Activated naive CD8-positive, alpha-beta T cell treated with anti-CD3 and anti-CD28 coated beads, Interleukin-2, amount 10 ng/mL, durations not matched to agents 7 days and 5 days (primary cell): Measurements from ENCODE around the gene ARHGAP6. TPM values are rescaled to one million over a fixed set of nuclear protein-coding genes. Genes with fewer than 3 reads are reported as not detected.

Experiments used
- ATAC-seq: fragments of 150-1000 bp; cut with Tn5 transposase; one replicate; pipeline ENCODE4 v1.10.0; 2021; ENCODE audit warnings: low read depth, moderate library complexity
- POLR2A ChIA-PET: fragments of 350-600 bp; sonication (Branson Sonifier 250); formaldehyde crosslinking; loops from one replicate; lab custom pipeline; 2021; ENCODE audit warnings: antibody characterized with exemption; lab: Charles Lee
- DNase-seq: peaks from one replicate; pipeline ENCODE4 v3.0.0; 2021
- H3K27ac Mint-ChIP-seq: one replicate; pipeline ENCODE4 v1.8.0; 2022; ENCODE audit warnings: mild to moderate bottlenecking, mixed read lengths
- H3K27me3 Mint-ChIP-seq: one replicate; pipeline ENCODE4 v1.8.0; 2022; ENCODE audit warnings: mild to moderate bottlenecking, moderate library complexity, mixed read lengths
- H3K36me3 Mint-ChIP-seq: one replicate; pipeline ENCODE4 v1.8.0; 2021; ENCODE audit warnings: mild to moderate bottlenecking, mixed read lengths
- H3K4me1 Mint-ChIP-seq: one replicate; pipeline ENCODE4 v1.8.0; 2021; ENCODE audit warnings: mixed read lengths
- H3K4me3 Mint-ChIP-seq: one replicate; pipeline ENCODE4 v1.8.0; 2022; ENCODE audit warnings: mild to moderate bottlenecking, moderate library complexity, mixed read lengths
- H3K9me3 Mint-ChIP-seq: one replicate; pipeline ENCODE4 v1.8.0; 2021; ENCODE audit warnings: mixed read lengths
- total RNA-seq, 2 experiments: library from RNA; stranded (reverse); gene quantifications; one replicate each; pipeline ENCODE4 v1.2.3, GENCODE V29; 2021

ARHGAP6 gene
- total RNA-seq, 2 experiments from 2014 or later: not detected

DNA sequence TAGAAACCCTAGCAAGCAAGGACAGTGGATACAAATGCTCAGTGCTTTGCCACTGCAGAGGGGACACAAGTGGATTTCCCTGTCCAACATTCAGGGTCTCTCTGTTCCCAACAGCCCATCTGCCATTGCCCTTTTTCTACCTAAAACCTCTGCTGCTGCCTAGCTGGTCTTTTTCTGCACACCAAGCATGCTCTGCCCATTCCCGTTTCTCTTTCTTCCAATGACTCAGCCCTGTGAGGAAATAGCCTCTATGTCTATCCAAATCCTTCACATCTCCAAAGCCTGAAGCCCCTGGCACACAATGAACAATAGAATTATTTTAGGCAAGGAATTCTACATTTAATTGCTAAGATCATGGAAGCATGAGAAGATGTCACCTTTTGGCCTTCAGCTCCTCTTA is 378.2 kb downstream of the ARHGAP6 start:
- no peaks in the 10 kb centered on the region for H3K36me3 Mint-ChIP-seq
- no peak overlapping the region for H3K4me3 Mint-ChIP-seq
- no peak for ATAC-seq
- no peaks in the 10 kb centered on the region for H3K9me3 Mint-ChIP-seq
- no peaks in the 10 kb centered on the region for H3K4me1 Mint-ChIP-seq
- no peak overlapping the region for H3K27ac Mint-ChIP-seq
- H3K27me3 Mint-ChIP-seq: no peaks in the 10 kb centered on the region
- POLR2A ChIA-PET: no interaction called here
- no peak for DNase-seq

- no peaks in the 10 kb centered on the region for H3K36me3 Mint-ChIP-seq
- POLR2A ChIA-PET: no interaction called here
Measured at GRCh38 chrX:11285651-11286050, 380.1 kb downstream of the ARHGAP6 start.

DNA sequence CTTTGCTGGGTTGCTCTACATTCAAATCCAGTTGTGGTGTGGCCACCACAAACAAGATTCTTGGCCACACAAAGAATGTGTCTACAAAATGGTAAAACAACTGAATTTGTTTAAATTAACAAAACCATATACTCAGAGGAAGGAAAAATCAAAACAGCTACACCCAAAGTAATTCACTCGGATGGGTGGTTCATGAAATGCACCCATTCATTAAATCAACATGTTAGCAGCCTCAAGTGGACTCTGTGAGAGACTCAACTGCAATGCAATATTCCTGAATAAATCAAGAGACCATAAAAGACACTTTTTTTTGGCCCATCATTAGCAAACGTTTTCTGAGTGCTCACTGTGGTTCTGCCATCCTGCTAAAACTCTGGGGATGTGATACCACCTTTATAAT is 383.7 kb downstream of the ARHGAP6 start:
- H3K9me3 Mint-ChIP-seq: no peaks in the 10 kb centered on the region
- no peak overlapping the region for H3K27ac Mint-ChIP-seq
- no peaks in the 10 kb centered on the region for H3K27me3 Mint-ChIP-seq
- H3K4me1 Mint-ChIP-seq: no peaks in the 10 kb centered on the region
- no peak overlapping the region for H3K4me3 Mint-ChIP-seq
- DNase-seq: no peak
- H3K36me3 Mint-ChIP-seq: no peaks in the 10 kb centered on the region
- POLR2A ChIA-PET: no interaction called here
- no peak for ATAC-seq

More at GRCh38 chrX:11285651-11286050, 380.1 kb downstream of the ARHGAP6 start:
- Mint-ChIP-seq H3K4me3 (no peak overlapping the region), H3K9me3 (no peaks in the 10 kb centered on the region), H3K27me3 (no peaks in the 10 kb centered on the region), H3K27ac (no peak overlapping the region), H3K4me1 (no peaks in the 10 kb centered on the region)
- ATAC-seq (no peak), DNase-seq (no peak)

DNA sequence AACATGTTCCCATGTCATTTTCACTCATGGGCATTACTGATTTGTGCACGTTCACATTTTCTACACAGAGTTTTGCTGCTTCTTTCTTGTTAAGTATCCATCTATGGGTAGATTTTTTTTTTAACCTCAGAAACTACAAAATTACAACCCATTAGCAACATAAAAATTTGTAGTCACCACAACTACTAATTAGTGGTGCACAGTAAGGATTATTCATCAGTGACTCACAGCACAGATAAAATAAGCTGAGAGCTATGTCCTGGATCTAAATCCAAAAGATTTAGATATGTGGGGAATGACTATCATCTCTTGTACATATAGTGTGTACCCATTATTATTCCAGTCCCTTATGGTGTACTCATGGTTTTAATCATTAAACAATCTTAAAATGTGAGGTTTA is 392.2 kb downstream of the ARHGAP6 start:
- H3K4me1 Mint-ChIP-seq: no peaks in the 10 kb centered on the region
- POLR2A ChIA-PET: no interaction called here
- no peak overlapping the region for H3K27ac Mint-ChIP-seq
- ATAC-seq: no peak
- no peaks in the 10 kb centered on the region for H3K27me3 Mint-ChIP-seq
- H3K4me3 Mint-ChIP-seq: no peak overlapping the region
- no peaks in the 10 kb centered on the region for H3K36me3 Mint-ChIP-seq
- no peaks in the 10 kb centered on the region for H3K9me3 Mint-ChIP-seq
- DNase-seq: no peak

DNA sequence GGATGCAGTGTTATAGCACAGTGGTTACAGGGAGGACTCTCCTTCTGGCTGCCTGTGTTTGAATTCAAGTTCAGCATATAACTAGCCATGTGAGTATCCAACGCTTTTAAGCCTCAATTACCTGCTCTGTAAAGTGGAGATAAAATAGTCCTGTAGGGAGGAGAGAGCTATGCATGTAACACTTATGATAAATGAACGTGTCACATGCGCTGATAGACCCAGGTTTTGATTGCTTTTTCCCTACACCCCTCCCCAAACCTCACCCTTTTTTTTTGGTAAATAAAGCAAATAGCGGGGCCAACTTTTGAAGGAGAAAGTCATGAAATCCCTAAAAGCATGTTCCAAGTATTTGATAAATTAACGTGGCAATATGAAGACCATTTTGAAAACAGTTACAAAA is 392.9 kb downstream of the ARHGAP6 start:
- no peak overlapping the region for H3K27ac Mint-ChIP-seq
- H3K36me3 Mint-ChIP-seq: no peaks in the 10 kb centered on the region
- POLR2A ChIA-PET: no interaction called here
- DNase-seq (no peak), ATAC-seq (no peak)
- no peaks in the 10 kb centered on the region for H3K4me1 Mint-ChIP-seq
- no peaks in the 10 kb centered on the region for H3K9me3 Mint-ChIP-seq
- no peaks in the 10 kb centered on the region for H3K27me3 Mint-ChIP-seq
- no peak overlapping the region for H3K4me3 Mint-ChIP-seq

GRCh38 chrX:11272290-11272689 is 393.4 kb downstream of the ARHGAP6 start:
- no peaks in the 10 kb centered on the region for H3K4me1 Mint-ChIP-seq
- no peaks in the 10 kb centered on the region for H3K9me3 Mint-ChIP-seq
- ATAC-seq (no peak), DNase-seq (no peak)
- no peak overlapping the region for H3K27ac Mint-ChIP-seq
- POLR2A ChIA-PET: no interaction called here
- H3K4me3 Mint-ChIP-seq: no peak overlapping the region
- no peaks in the 10 kb centered on the region for H3K36me3 Mint-ChIP-seq
- no peaks in the 10 kb centered on the region for H3K27me3 Mint-ChIP-seq

DNA sequence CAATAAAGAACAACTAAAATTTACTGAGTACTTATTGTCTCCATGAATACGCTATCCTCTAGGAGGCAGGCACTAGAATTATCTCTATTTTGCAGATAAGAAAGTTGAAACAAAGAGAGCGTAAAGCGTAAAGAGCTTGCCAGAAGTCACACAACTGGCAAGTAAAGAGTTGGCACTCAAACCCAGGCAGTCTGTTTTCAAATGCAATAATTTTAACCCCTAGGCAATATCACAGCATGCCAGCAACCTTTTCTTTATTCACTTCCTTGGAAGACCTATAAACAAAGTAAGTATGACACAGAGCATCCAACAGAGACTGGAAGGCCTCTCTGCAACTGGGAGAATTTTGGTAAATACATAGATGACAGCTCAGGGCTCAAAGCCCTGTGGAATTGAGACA is 395.7 kb downstream of the ARHGAP6 start:
- DNase-seq: no peak
- H3K9me3 Mint-ChIP-seq: no peaks in the 10 kb centered on the region
- no peaks in the 10 kb centered on the region for H3K27me3 Mint-ChIP-seq
- no peaks in the 10 kb centered on the region for H3K4me1 Mint-ChIP-seq
- no peak for ATAC-seq
- POLR2A ChIA-PET: no interaction called here
- H3K36me3 Mint-ChIP-seq: no peaks in the 10 kb centered on the region
- H3K27ac Mint-ChIP-seq: no peak overlapping the region
- H3K4me3 Mint-ChIP-seq: no peak overlapping the region

- no peak for ATAC-seq
- H3K36me3 Mint-ChIP-seq: no peaks in the 10 kb centered on the region
- H3K27me3 Mint-ChIP-seq: no peaks in the 10 kb centered on the region
Measured at GRCh38 chrX:11269006-11269405, 396.7 kb downstream of the ARHGAP6 start.

DNA sequence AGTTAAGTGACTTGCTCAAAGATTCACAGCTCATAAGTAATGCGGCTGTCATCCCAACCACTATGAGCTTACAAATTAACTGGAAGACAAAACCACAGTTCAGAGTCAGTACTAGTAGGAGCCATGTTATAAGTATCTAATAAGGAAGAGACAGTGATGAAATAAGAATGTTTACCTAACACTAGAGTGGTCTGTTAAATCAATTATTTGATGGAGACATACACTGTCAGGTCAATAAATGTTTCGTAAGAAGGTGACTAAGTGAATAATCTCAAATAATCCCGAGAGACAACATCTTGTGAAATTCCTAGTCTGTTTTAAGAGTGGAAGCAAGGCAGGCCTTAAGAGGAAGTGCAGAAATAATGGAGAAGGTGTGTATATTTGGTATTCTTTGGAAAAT is 398.3 kb downstream of the ARHGAP6 start:
- H3K4me3 Mint-ChIP-seq: no peak overlapping the region
- no peaks in the 10 kb centered on the region for H3K36me3 Mint-ChIP-seq
- POLR2A ChIA-PET: no interaction called here
- DNase-seq (no peak), ATAC-seq (no peak)
- no peak overlapping the region for H3K27ac Mint-ChIP-seq
- H3K4me1 Mint-ChIP-seq: no peaks in the 10 kb centered on the region
- no peaks in the 10 kb centered on the region for H3K27me3 Mint-ChIP-seq
- no peaks in the 10 kb centered on the region for H3K9me3 Mint-ChIP-seq

More at GRCh38 chrX:11269006-11269405, 396.7 kb downstream of the ARHGAP6 start:
- Mint-ChIP-seq H3K9me3 (no peaks in the 10 kb centered on the region), H3K27ac (no peak overlapping the region), H3K4me1 (no peaks in the 10 kb centered on the region), H3K4me3 (no peak overlapping the region)
- no peak for DNase-seq
- POLR2A ChIA-PET: no interaction called here

GRCh38 chrX:11266573-11267003 is 399.1 kb downstream of the ARHGAP6 start:
- POLR2A ChIA-PET: no interaction called here
- H3K36me3 Mint-ChIP-seq: no peaks in the 10 kb centered on the region
- H3K4me3 Mint-ChIP-seq: no peak overlapping the region
- ATAC-seq: no peak
- H3K27ac Mint-ChIP-seq: no peak overlapping the region
- no peaks in the 10 kb centered on the region for H3K4me1 Mint-ChIP-seq
- H3K27me3 Mint-ChIP-seq: no peaks in the 10 kb centered on the region
- DNase-seq: no peak
- H3K9me3 Mint-ChIP-seq: no peaks in the 10 kb centered on the region

GRCh38 chrX:11265352-11265751 is 400.4 kb downstream of the ARHGAP6 start:
- no peaks in the 10 kb centered on the region for H3K36me3 Mint-ChIP-seq
- H3K4me3 Mint-ChIP-seq: no peak overlapping the region
- ATAC-seq (no peak), DNase-seq (no peak)
- H3K27me3 Mint-ChIP-seq: no peaks in the 10 kb centered on the region
- H3K4me1 Mint-ChIP-seq: no peaks in the 10 kb centered on the region
- H3K9me3 Mint-ChIP-seq: no peaks in the 10 kb centered on the region
- no peak overlapping the region for H3K27ac Mint-ChIP-seq
- POLR2A ChIA-PET: no interaction called here

DNA sequence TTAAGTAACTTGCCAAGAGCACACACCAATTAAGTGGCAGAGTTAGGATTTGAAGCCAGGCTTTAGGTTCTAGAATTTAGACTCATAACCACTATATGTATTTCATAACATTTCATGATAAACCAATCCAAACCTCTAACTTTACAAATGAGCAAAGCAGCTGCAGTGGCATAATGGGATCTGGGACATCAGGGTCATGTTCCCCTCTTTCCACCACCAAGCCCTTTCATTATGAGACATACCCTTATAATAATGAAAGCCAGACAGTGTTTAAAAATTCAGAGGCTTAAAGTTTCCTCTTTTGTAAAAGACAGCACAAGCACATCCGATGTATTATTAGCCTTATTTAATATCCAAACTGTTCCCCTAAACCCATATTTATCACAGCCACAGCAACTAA is 400.8 kb downstream of the ARHGAP6 start:
- H3K4me3 Mint-ChIP-seq: no peak overlapping the region
- ATAC-seq (no peak), DNase-seq (no peak)
- no peaks in the 10 kb centered on the region for H3K27me3 Mint-ChIP-seq
- POLR2A ChIA-PET: no interaction called here
- no peaks in the 10 kb centered on the region for H3K36me3 Mint-ChIP-seq
- H3K9me3 Mint-ChIP-seq: no peaks in the 10 kb centered on the region
- no peaks in the 10 kb centered on the region for H3K4me1 Mint-ChIP-seq
- no peak overlapping the region for H3K27ac Mint-ChIP-seq

DNA sequence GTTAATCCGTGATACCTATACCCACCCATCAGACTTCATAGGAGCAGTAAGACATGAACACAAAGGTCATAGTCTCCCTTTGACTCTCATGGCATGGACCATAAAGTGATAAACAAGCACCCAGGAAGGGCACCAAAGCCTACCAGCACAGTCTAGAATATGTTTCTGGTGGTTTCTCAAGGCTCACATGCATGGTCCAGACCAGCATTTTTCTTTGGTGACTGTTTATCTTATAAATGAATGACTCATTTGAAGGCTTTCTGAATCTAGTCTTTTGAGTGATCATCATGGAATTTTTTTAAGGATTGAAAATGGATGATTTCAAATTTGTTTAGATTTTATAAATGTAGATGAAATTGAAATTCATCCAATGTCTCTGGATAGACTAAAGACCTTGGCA is 404.5 kb downstream of the ARHGAP6 start:
- POLR2A ChIA-PET: no interaction called here
- Mint-ChIP-seq H3K4me1 (no peaks in the 10 kb centered on the region), H3K9me3 (no peaks in the 10 kb centered on the region), H3K36me3 (no peaks in the 10 kb centered on the region), H3K4me3 (no peak overlapping the region), H3K27me3 (no peaks in the 10 kb centered on the region), H3K27ac (no peak overlapping the region)
- DNase-seq (no peak), ATAC-seq (no peak)

GRCh38 chrX:11259437-11259836 is 406.3 kb downstream of the ARHGAP6 start:
- POLR2A ChIA-PET: no interaction called here

DNA sequence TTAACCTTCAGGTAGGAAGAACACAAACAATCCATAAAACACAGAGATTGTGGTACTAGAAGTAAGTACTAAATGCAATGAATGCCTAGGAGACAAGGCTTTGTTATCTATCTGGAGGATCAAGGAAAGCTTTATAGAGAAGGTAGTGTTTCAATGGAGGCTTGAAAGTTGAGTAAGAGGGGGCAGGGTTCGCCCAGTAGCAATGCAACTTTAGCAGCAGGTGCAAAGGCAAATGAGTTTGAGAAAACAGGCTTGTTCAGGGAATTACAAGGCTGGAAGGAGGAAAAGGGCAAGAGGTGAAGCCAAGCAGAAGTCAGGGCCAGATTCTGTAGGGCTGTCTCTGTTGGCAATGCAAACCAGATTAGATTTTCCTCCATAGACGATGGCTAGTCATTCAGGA is 408.0 kb downstream of the ARHGAP6 start:
- DNase-seq: no peak
- no peak for ATAC-seq
- POLR2A ChIA-PET: no interaction called here
- H3K27ac Mint-ChIP-seq: no peak overlapping the region
- no peaks in the 10 kb centered on the region for H3K9me3 Mint-ChIP-seq
- H3K27me3 Mint-ChIP-seq: no peaks in the 10 kb centered on the region
- no peaks in the 10 kb centered on the region for H3K36me3 Mint-ChIP-seq
- no peak overlapping the region for H3K4me3 Mint-ChIP-seq
- H3K4me1 Mint-ChIP-seq: no peaks in the 10 kb centered on the region

More at GRCh38 chrX:11259437-11259836, 406.3 kb downstream of the ARHGAP6 start:
- Mint-ChIP-seq H3K4me1 (no peaks in the 10 kb centered on the region), H3K27me3 (no peaks in the 10 kb centered on the region), H3K9me3 (no peaks in the 10 kb centered on the region), H3K36me3 (no peaks in the 10 kb centered on the region), H3K27ac (no peak overlapping the region), H3K4me3 (no peak overlapping the region)
- ATAC-seq: no peak
- no peak for DNase-seq
